ENCODE measurements around the gene HOXA2.

Gene HOXA2

GRCh38 chr7:27111751-27112277 lies 9.3 kb upstream of the HOXA2 start:
- no peak for DNase-seq (ENCODE audit: low read depth)

- no peak for DNase-seq (ENCODE audit: low read depth)
Observed at GRCh38 chr7:27111042-27111750, 8.7 kb upstream of the HOXA2 start.

GRCh38 chr7:27110186-27111031 lies 7.9 kb upstream of the HOXA2 start:
- DNase-seq (ENCODE audit: low read depth), result no peak

GRCh38 chr7:27109466-27110185 lies 7.1 kb upstream of the HOXA2 start:
- DNase-seq (ENCODE audit: low read depth), result no peak

GRCh38 chr7:27108390-27109127 lies 6.1 kb upstream of the HOXA2 start:
- no peak for DNase-seq (ENCODE audit: low read depth)

- DNase-seq (ENCODE audit: low read depth), result no peak
Observed at GRCh38 chr7:27107391-27108381, 5.2 kb upstream of the HOXA2 start.

- DNase-seq (ENCODE audit: low read depth), result no peak
Observed at GRCh38 chr7:27106901-27107240, 4.4 kb upstream of the HOXA2 start.

- no peak for DNase-seq (ENCODE audit: low read depth)
Observed at GRCh38 chr7:27106181-27106900, 3.9 kb upstream of the HOXA2 start.

- no peak for DNase-seq (ENCODE audit: low read depth)
Observed at GRCh38 chr7:27105301-27106031, 3.0 kb upstream of the HOXA2 start.

GRCh38 chr7:27104341-27105058 lies 2.0 kb upstream of the HOXA2 start:
- DNase-seq (ENCODE audit: low read depth), result no peak

GRCh38 chr7:27103489-27104226 lies 1.2 kb upstream of the HOXA2 start:
- no peak for DNase-seq (ENCODE audit: low read depth)

- DNase-seq (ENCODE audit: low read depth), result no peak
Observed at GRCh38 chr7:27101957-27102580, 414 bp downstream of the HOXA2 start.

- no peak for DNase-seq (ENCODE audit: low read depth)
Observed at GRCh38 chr7:27101171-27101956, 1.1 kb downstream of the HOXA2 start.

GRCh38 chr7:27100694-27101170 lies 1.8 kb downstream of the HOXA2 start:
- DNase-seq (ENCODE audit: low read depth), result no peak

- DNase-seq (ENCODE audit: low read depth), result no peak
Observed at GRCh38 chr7:27099453-27100370, 2.8 kb downstream of the HOXA2 start.
